OCI-LY7 (cell line): ENCODE data around the gene FAAP20. TPM values are rescaled to one million over a fixed set of nuclear protein-coding genes. Genes with fewer than 3 reads are reported as not detected.

Experiments
- BruUV-seq: library from RNA; stranded (reverse); fragments of 400-500 nt; replicated peaks from 2 replicates; lab custom pipeline; 2021; lab: Mats Ljungman, UMichigan
- CTCF ChIA-PET: fragments of 300-600 bp; sonication (Branson Sonifier 250); formaldehyde crosslinking; loops from one replicate; lab custom pipeline; 2022; ENCODE audit warnings: antibody characterized with exemption; ENCODE audit not compliant: unreplicated experiment; lab: Charles Lee
- POLR2A ChIA-PET: fragments of 300-600 bp; sonication (Branson Sonifier 250); formaldehyde crosslinking; loops from one replicate; lab custom pipeline; 2022; ENCODE audit warnings: antibody characterized with exemption; lab: Charles Lee
- DNase-seq: peaks from one replicate; pipeline ENCODE4 v3.0.0-alpha.2; 2015; ENCODE audit warnings: low spot score
- H2AFZ ChIP-seq: fragments of 200-600 bp; sonication (generic), shearing (Covaris generic); 2 replicates; pipeline ENCODE4 v1.6.1; 2014; ENCODE audit warnings: mild to moderate bottlenecking, antibody characterized with exemption, low read length, moderate library complexity
- H3K27ac ChIP-seq: fragments of 200-600 bp; sonication (generic); 2 replicates; pipeline ENCODE4 v1.5.1; 2014; ENCODE audit warnings: mixed run types, low read depth, mild to moderate bottlenecking, moderate library complexity, low read length, inconsistent platforms; ENCODE audit not compliant: poor library complexity, severe bottlenecking
- H3K36me3 ChIP-seq: fragments of 200-600 bp; sonication (generic); 2 replicates; pipeline ENCODE4 v1.6.1; 2014; ENCODE audit warnings: mild to moderate bottlenecking, antibody characterized with exemption, low read length, moderate library complexity, mixed read lengths; ENCODE audit not compliant: insufficient read depth
- H3K4me1 ChIP-seq: fragments of 200-600 bp; sonication (generic); 2 replicates; pipeline ENCODE4 v1.5.1; 2014; ENCODE audit warnings: mild to moderate bottlenecking, low read length; ENCODE audit not compliant: insufficient read depth, poor library complexity, severe bottlenecking
- H3K4me2 ChIP-seq: fragments of 200-600 bp; sonication (generic); 2 replicates; pipeline ENCODE4 v1.6.1; 2014; ENCODE audit warnings: mild to moderate bottlenecking, low read length
- H3K4me3 ChIP-seq: fragments of 200-600 bp; sonication (generic); 2 replicates; pipeline ENCODE4 v1.5.1; 2014; ENCODE audit warnings: mild to moderate bottlenecking, low read depth, low read length; ENCODE audit not compliant: poor library complexity, severe bottlenecking
- H3K79me2 ChIP-seq: fragments of 200-600 bp; sonication (generic); 2 replicates; pipeline ENCODE4 v1.6.1; 2016; ENCODE audit warnings: low read depth, mild to moderate bottlenecking, low read length, moderate library complexity, mixed read lengths; ENCODE audit not compliant: insufficient read depth
- H3K9me2 ChIP-seq: fragments of 200-600 bp; sonication (generic); 2 replicates; pipeline ENCODE4 v1.6.1; 2016; ENCODE audit warnings: mild to moderate bottlenecking, low read length, mixed read lengths; ENCODE audit not compliant: insufficient read depth
- H3K9me3 ChIP-seq: fragments of 200-600 bp; sonication (generic); 2 replicates; pipeline ENCODE4 v1.6.1; 2014; ENCODE audit warnings: mild to moderate bottlenecking, mixed run types, low read length, mixed read lengths
- H4K20me1 ChIP-seq: fragments of 200-600 bp; sonication (generic); 2 replicates; pipeline ENCODE4 v1.6.1; 2014; ENCODE audit warnings: mild to moderate bottlenecking, antibody characterized with exemption, low read length, moderate library complexity, mixed read lengths; ENCODE audit not compliant: insufficient read depth
- EZH2phosphoT487 ChIP-seq: fragments of 200-600 bp; sonication (generic); IDR thresholded peaks from 2 replicates; pipeline ENCODE4 v1.6.1; 2018; ENCODE audit warnings: low read depth, borderline replicate concordance, mild to moderate bottlenecking, mixed run types, antibody characterized with exemption, low read length, moderate library complexity, mixed read lengths
- intact Hi-C: fragments of 100-400 bp; cut with micrococcal nuclease; formaldehyde crosslinking; loops from one replicate; pipeline ENCODE4 v1.10.0; 2022; ENCODE audit not compliant: unreplicated experiment
- total RNA-seq, 2 experiments: library from RNA; depleted of rRNA in 1 of 2; stranded (reverse); fragments of >200 nt in 1 of 2; shearing (Covaris generic) in 1 of 2; gene quantifications; 2 replicates each; pipeline ENCODE4 v1.2.3, GENCODE V29; 2014 to 2022
- TF ChIP-seq, protein P1 (sequence below): fragments of 200-600 bp; sonication (generic); conservative IDR thresholded peaks from 2 replicates; pipeline ENCODE4 v1.5.1; 2014; ENCODE audit warnings: mild to moderate bottlenecking, antibody characterized with exemption, low read length, moderate library complexity, mixed read lengths

FAAP20 gene
- total RNA-seq, 2 experiments from 2014 or later, result 47.4 to 55.7 TPM

DNA sequence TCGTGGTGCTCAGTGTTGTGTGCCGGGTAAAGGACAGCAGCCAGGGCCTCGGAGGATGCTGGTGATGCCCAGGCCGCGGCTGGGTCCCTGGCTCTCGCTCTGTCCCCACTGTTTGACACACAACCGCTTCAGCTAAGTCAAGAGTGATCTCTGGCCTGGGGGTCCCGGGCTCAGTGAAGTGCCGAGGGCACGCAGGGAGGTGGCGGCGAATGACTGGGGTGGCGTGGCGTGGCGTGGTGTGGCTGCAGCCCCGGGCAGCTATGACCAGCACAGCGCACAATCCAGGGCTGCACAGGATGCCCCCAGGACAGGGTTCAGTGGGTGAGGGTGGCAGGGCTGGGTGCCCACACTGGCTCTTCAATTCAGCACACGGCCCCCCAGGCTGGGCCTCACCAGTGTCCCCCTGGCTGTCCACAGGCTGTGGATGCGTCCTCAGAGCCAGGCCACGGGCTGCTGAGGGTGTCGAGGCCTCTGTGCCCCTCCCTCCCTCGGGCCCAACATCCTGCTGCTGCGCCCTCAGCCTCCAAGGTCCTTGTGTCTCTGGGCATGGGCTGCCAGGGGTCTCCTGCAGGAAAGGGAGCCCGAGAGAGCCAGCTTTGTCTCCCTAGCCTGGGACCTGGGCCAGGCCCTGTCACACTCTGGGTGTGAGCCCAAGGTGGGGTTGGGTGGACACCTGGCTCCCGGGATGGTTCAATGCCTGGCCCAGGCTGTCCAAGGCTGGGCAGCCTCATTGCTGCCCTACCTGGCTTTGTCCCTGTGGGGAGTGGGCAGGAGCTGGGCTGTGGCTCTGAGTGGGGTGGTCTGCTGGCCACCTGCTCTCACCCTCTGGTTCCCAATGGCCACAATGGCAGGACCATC is 21.6 kb upstream of the FAAP20 start:
- CTCF ChIA-PET, result no interaction called here
- no peaks in the 10 kb centered on the region for H3K9me2 ChIP-seq

DNA sequence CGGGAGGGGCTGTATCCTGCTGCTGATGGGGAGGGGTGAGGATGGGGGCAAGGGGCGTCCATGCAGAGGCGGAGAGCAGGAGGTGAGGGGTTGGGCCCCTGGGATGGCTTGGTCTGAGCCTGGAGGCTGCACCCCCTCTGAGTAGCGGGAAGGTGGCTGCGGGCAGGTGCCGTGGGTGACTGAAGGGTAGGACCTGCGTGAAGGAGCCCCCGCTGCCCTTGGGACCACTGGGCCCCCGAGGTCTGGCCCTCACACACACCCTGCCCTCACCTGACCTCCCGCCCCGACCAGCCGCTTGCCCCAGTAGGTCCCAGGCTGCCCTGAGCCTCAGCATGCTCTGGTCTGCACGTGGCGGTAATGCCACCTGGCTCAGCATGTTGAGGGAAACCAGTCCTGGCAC is 20.8 kb upstream of the FAAP20 start:
- CTCF ChIA-PET, result no interaction called here

More for the DNA sequence above, 21.6 kb upstream of the FAAP20 start:
- Histone ChIP-seq H3K36me3 (no peaks in the 10 kb centered on the region), H3K79me2 (no peaks in the 10 kb centered on the region), H4K20me1 (no peaks in the 10 kb centered on the region; the same call in 1 of the 2 replicates), H2AFZ (no peak overlapping the region), H3K4me2 (no peak overlapping the region), H3K4me1 (no peaks in the 10 kb centered on the region), H3K4me3 (no peak overlapping the region), H3K27ac (no peak overlapping the region), H3K9me3 (no peaks in the 10 kb centered on the region)
- intact Hi-C loops, result no loop called here
- TF ChIP-seq, protein P1, sequence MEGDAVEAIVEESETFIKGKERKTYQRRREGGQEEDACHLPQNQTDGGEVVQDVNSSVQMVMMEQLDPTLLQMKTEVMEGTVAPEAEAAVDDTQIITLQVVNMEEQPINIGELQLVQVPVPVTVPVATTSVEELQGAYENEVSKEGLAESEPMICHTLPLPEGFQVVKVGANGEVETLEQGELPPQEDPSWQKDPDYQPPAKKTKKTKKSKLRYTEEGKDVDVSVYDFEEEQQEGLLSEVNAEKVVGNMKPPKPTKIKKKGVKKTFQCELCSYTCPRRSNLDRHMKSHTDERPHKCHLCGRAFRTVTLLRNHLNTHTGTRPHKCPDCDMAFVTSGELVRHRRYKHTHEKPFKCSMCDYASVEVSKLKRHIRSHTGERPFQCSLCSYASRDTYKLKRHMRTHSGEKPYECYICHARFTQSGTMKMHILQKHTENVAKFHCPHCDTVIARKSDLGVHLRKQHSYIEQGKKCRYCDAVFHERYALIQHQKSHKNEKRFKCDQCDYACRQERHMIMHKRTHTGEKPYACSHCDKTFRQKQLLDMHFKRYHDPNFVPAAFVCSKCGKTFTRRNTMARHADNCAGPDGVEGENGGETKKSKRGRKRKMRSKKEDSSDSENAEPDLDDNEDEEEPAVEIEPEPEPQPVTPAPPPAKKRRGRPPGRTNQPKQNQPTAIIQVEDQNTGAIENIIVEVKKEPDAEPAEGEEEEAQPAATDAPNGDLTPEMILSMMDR, result no peak
- no peak for TF ChIP-seq EZH2phosphoT487
- POLR2A ChIA-PET, result no interaction called here
- no TSS peak for BruUV-seq
- no peak for DNase-seq

More for the DNA sequence above, 20.8 kb upstream of the FAAP20 start:
- H3K79me2 ChIP-seq, result no peaks in the 10 kb centered on the region
- intact Hi-C loops, result no loop called here
- no peak overlapping the region for H2AFZ ChIP-seq
- DNase-seq, result no peak
- H3K4me2 ChIP-seq, result no peak overlapping the region
- POLR2A ChIA-PET, result no interaction called here
- H4K20me1 ChIP-seq, result no peaks in the 10 kb centered on the region; the same call in 1 of the 2 replicates
- BruUV-seq, result no TSS peak
- H3K4me3 ChIP-seq, result no peak overlapping the region
- H3K4me1 ChIP-seq, result no peaks in the 10 kb centered on the region
- TF ChIP-seq, protein P1, result no peak
- TF ChIP-seq EZH2phosphoT487, result no peak
- H3K9me3 ChIP-seq, result no peaks in the 10 kb centered on the region
- no peak overlapping the region for H3K27ac ChIP-seq
- H3K9me2 ChIP-seq, result no peaks in the 10 kb centered on the region
- H3K36me3 ChIP-seq, result no peaks in the 10 kb centered on the region
